SK-N-MC (cell line): ENCODE data around the gene CIAO2B.

Experiments
- DNase-seq: peaks from one replicate; pipeline ENCODE4 v3.0.0-alpha.2; 2011; ENCODE audit warnings: low read depth, low spot score
- H3K27ac ChIP-seq: fragments of 200-600 bp; sonication (generic); 2 replicates; pipeline ENCODE4 v1.5.1; 2016; ENCODE audit warnings: mixed run types
- H3K36me3 ChIP-seq: fragments of 200-600 bp; sonication (generic); 2 replicates; pipeline ENCODE4 v1.6.1; 2017; ENCODE audit warnings: antibody characterized with exemption, low read length, mixed read lengths; ENCODE audit not compliant: insufficient read depth
- H3K4me3 ChIP-seq: fragments of 200-600 bp; sonication (generic); 2 replicates; pipeline ENCODE4 v1.5.1; 2016
- H3K9ac ChIP-seq: fragments of 200-600 bp; sonication (generic); 2 replicates; pipeline ENCODE4 v1.8.0; 2017; ENCODE audit warnings: mixed run types, mixed read lengths; ENCODE audit not compliant: insufficient read length
- H3K9me3 ChIP-seq: fragments of 200-600 bp; sonication (generic); 2 replicates; pipeline ENCODE4 v1.6.1; 2017; ENCODE audit warnings: low read depth, mild to moderate bottlenecking, antibody characterized with exemption, low read length, moderate library complexity, mixed read lengths
- EZH2 ChIP-seq: fragments of 200-600 bp; sonication (generic); IDR thresholded peaks from one replicate; pipeline ENCODE4 v1.6.1; 2017; ENCODE audit warnings: antibody characterized with exemption
- FOXP2 ChIP-seq: optimal IDR thresholded peaks from 2 replicates; pipeline ENCODE3; 2011; ENCODE audit warnings: mild to moderate bottlenecking, moderate library complexity; ENCODE audit not compliant: insufficient read depth; ENCODE audit errors: extremely low read length, control extremely low read depth
- POLR2AphosphoS5 ChIP-seq: IDR thresholded peaks from 2 replicates; pipeline ENCODE4 v1.6.1; 2012; ENCODE audit warnings: mild to moderate bottlenecking, low read depth, low read length, borderline replicate concordance

The CIAO2B gene

GRCh38 chr16:66926961-66927436 lies 7.2 kb downstream of the CIAO2B start:
- no peak for DNase-seq
- no peak for TF ChIP-seq EZH2
- no peak for TF ChIP-seq POLR2AphosphoS5
- TF ChIP-seq FOXP2 = no peak
- no peak overlapping the region for H3K9ac ChIP-seq
- H3K27ac ChIP-seq = no peak overlapping the region
- no peaks in the 10 kb centered on the region for H3K36me3 ChIP-seq
- no peaks in the 10 kb centered on the region for H3K9me3 ChIP-seq
- H3K4me3 ChIP-seq = no peak overlapping the region

- no peaks in the 10 kb centered on the region for H3K9me3 ChIP-seq
- H3K27ac ChIP-seq = no peak overlapping the region
- no peak overlapping the region for H3K9ac ChIP-seq
- DNase-seq = no peak
- TF ChIP-seq FOXP2 (no peak), POLR2AphosphoS5 (no peak), EZH2 (no peak)
- H3K36me3 ChIP-seq = no peaks in the 10 kb centered on the region
- H3K4me3 ChIP-seq = no peak overlapping the region
These were observed 7.8 kb downstream of the CIAO2B start for GRCh38 chr16:66926171-66926947.

GRCh38 chr16:66925322-66925840 lies 8.8 kb downstream of the CIAO2B start, which contains the start of gene RRAD:
Gene RRAD (minus strand): TSS chr16:66925535. CDS start chr16:66925179, 356 bp downstream.
- H3K9me3 ChIP-seq = no peaks in the 10 kb centered on the region
- no peak within 1 kb of the TSS for H3K27ac ChIP-seq
- H3K9ac ChIP-seq = no peak within 1 kb of the TSS
- H3K36me3 ChIP-seq = no peaks in the 10 kb centered on the region
- DNase-seq = no peak
- no peak for TF ChIP-seq FOXP2
- peak; percentile 74 for TF ChIP-seq EZH2
- H3K4me3 ChIP-seq = no peak within 1 kb of the TSS

- Histone ChIP-seq H3K9ac (no peak overlapping the region), H3K27ac (no peak overlapping the region), H3K4me3 (no peak overlapping the region), H3K36me3 (no peaks in the 10 kb centered on the region), H3K9me3 (no peaks in the 10 kb centered on the region)
- no peak for DNase-seq
- TF ChIP-seq EZH2 = no peak
- TF ChIP-seq FOXP2 = no peak
- no peak for TF ChIP-seq POLR2AphosphoS5
These were observed 9.5 kb downstream of the CIAO2B start for GRCh38 chr16:66924527-66925321.

- no peak overlapping the region for H3K4me3 ChIP-seq
- no peaks in the 10 kb centered on the region for H3K9me3 ChIP-seq
- no peak overlapping the region for H3K9ac ChIP-seq
- no peak overlapping the region for H3K27ac ChIP-seq
- H3K36me3 ChIP-seq = no peaks in the 10 kb centered on the region
- no peak for DNase-seq
- TF ChIP-seq EZH2 (no peak), FOXP2 (no peak), POLR2AphosphoS5 (no peak)
These were observed 10.3 kb downstream of the CIAO2B start for GRCh38 chr16:66923866-66924265.

GRCh38 chr16:66923247-66923731 lies 10.9 kb downstream of the CIAO2B start:
- no peak overlapping the region for H3K9ac ChIP-seq
- TF ChIP-seq EZH2 (no peak), FOXP2 (no peak), POLR2AphosphoS5 (no peak)

GRCh38 chr16:66921729-66922450 lies 12.3 kb downstream of the CIAO2B start:
- H3K9me3 ChIP-seq = no peaks in the 10 kb centered on the region
- TF ChIP-seq FOXP2 = no peak
- TF ChIP-seq EZH2 = no peak
- TF ChIP-seq POLR2AphosphoS5 = no peak
- no peak for DNase-seq
- no peak overlapping the region for H3K4me3 ChIP-seq
- no peaks in the 10 kb centered on the region for H3K36me3 ChIP-seq
- no peak overlapping the region for H3K27ac ChIP-seq
- no peak overlapping the region for H3K9ac ChIP-seq

More at GRCh38 chr16:66923247-66923731, 10.9 kb downstream of the CIAO2B start:
- no peaks in the 10 kb centered on the region for H3K36me3 ChIP-seq
- DNase-seq = no peak
- H3K27ac ChIP-seq = no peak overlapping the region
- no peaks in the 10 kb centered on the region for H3K9me3 ChIP-seq
- no peak overlapping the region for H3K4me3 ChIP-seq

GRCh38 chr16:66920924-66921680 lies 13.1 kb downstream of the CIAO2B start:
- Histone ChIP-seq H3K9me3 (no peaks in the 10 kb centered on the region), H3K4me3 (no peak overlapping the region), H3K36me3 (no peaks in the 10 kb centered on the region), H3K27ac (no peak overlapping the region), H3K9ac (no peak overlapping the region)
- DNase-seq = no peak
- TF ChIP-seq EZH2 = no peak
- no peak for TF ChIP-seq POLR2AphosphoS5
- TF ChIP-seq FOXP2 = no peak
